ENCODE measurements around the gene NLGN4Y.

NLGN4Y gene

GRCh38 chrY:14601372-14601771 is 77.0 kb downstream of the NLGN4Y start:
- H3K4me3 ChIP-seq (ENCODE audit: low read depth, low read length) = no peak overlapping the region
- TF ChIP-seq, protein P1, sequence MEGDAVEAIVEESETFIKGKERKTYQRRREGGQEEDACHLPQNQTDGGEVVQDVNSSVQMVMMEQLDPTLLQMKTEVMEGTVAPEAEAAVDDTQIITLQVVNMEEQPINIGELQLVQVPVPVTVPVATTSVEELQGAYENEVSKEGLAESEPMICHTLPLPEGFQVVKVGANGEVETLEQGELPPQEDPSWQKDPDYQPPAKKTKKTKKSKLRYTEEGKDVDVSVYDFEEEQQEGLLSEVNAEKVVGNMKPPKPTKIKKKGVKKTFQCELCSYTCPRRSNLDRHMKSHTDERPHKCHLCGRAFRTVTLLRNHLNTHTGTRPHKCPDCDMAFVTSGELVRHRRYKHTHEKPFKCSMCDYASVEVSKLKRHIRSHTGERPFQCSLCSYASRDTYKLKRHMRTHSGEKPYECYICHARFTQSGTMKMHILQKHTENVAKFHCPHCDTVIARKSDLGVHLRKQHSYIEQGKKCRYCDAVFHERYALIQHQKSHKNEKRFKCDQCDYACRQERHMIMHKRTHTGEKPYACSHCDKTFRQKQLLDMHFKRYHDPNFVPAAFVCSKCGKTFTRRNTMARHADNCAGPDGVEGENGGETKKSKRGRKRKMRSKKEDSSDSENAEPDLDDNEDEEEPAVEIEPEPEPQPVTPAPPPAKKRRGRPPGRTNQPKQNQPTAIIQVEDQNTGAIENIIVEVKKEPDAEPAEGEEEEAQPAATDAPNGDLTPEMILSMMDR (IDR thresholded peaks at IDR 0.05; ENCODE audit: low read depth, low read length) = no peak

DNA sequence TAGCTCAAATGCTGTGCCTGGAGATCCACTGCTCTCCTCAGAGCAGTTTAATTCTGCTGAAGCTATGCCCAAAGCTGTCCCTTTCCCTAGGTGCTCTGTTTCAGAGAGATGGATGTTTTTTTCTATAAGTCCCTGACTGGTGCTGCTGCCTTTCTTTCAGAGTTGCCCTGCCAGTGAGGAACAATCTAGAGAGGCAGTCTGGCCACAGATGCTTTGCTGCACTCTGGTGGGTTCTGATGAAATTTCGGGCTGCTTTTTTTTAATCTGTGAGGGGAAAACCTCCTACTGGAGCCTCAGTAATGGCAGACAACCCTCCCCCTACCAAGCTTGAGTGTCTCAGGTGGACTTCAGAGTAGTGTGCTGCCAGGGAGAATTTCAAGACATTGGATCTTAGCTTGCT is 93.3 kb downstream of the NLGN4Y start:
- TF ChIP-seq, protein P1 (IDR thresholded peaks at IDR 0.05; ENCODE audit: low read depth, low read length) = no peak
- H3K4me3 ChIP-seq (ENCODE audit: low read depth, low read length) = no peak overlapping the region

GRCh38 chrY:14618513-14618912 is 94.2 kb downstream of the NLGN4Y start:
- TF ChIP-seq, protein P1 (IDR thresholded peaks at IDR 0.05; ENCODE audit: low read depth, low read length) = no peak
- no peak overlapping the region for H3K4me3 ChIP-seq (ENCODE audit: low read depth, low read length)

GRCh38 chrY:14628208-14628607 is 103.9 kb downstream of the NLGN4Y start:
- H3K4me3 ChIP-seq (ENCODE audit: low read depth, low read length) = no peak overlapping the region
- TF ChIP-seq, protein P1 (IDR thresholded peaks at IDR 0.05; ENCODE audit: low read depth, low read length) = no peak

DNA sequence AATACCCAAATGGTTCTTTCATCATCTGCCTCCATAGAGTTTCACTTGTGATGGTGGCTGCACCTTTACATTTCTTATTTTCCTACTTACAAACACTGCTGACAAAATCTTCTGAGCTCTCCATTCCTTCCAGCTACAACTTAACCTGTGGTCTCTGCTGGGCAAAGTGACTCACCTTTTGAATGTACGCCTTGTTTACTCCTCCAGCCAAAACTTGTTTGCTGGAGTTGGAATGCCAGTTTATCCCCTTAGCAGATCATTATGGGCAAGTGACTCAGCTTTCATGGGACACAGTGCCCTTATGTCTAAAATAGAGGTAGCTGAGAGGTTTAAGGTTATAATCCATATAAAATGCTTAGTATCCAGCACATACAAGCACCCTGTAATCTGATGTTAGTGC is 107.3 kb downstream of the NLGN4Y start:
- no peak overlapping the region for H3K4me3 ChIP-seq (ENCODE audit: low read depth, low read length)
- TF ChIP-seq, protein P1 (IDR thresholded peaks at IDR 0.05; ENCODE audit: low read depth, low read length) = no peak

- H3K4me3 ChIP-seq (ENCODE audit: low read depth, low read length) = no peak overlapping the region
- TF ChIP-seq, protein P1 (IDR thresholded peaks at IDR 0.05; ENCODE audit: low read depth, low read length) = no peak
Observed at GRCh38 chrY:14633718-14634117, 109.4 kb downstream of the NLGN4Y start.

GRCh38 chrY:14634954-14635353 is 110.6 kb downstream of the NLGN4Y start:
- no peak overlapping the region for H3K4me3 ChIP-seq (ENCODE audit: low read depth, low read length)
- TF ChIP-seq, protein P1 (IDR thresholded peaks at IDR 0.05; ENCODE audit: low read depth, low read length) = no peak

Measured in WI38 (cell line).